ENCODE results near the gene ZNF865.

Gene ZNF865

GRCh38 chr19:55598719-55599467, 6.6 kb upstream of the ZNF865 start:
- Histone ChIP-seq H3K4me1 (ENCODE audit: low read length) (peaks cover 7% of the 10 kb centered on the region; the same call in 1 of the 2 replicates), H3K4me3 (ENCODE audit: low read length) (peak overlapping the region; percentile 68), H3K27me3 (replicated peaks; ENCODE audit: insufficient read depth, low read length) (no peaks in the 10 kb centered on the region), H3K79me2 (ENCODE audit: low read length) (0 out of 2 replicates have a peak, but pooled peaks cover 7% of the 10 kb centered on the region), H3F3A (ENCODE audit: insufficient read depth, low read length) (peaks cover 21% of the 10 kb centered on the region), H2AFZ (ENCODE audit: low read length) (peak overlapping the region; percentile 63), H3K4me2 (ENCODE audit: low read depth, low read length) (peak overlapping the region; percentile 48; the same call in 1 of the 2 replicates), H3K9me3 (replicated peaks; ENCODE audit: insufficient read depth, low read length) (no peaks in the 10 kb centered on the region), H3K27ac (ENCODE audit: low read length) (peak overlapping the region; percentile 80), H3K9me2 (replicated peaks; ENCODE audit: insufficient read depth, low read length) (no peaks in the 10 kb centered on the region), H3K9ac (ENCODE audit: low read length) (peak overlapping the region; percentile 89), H3K36me3 (replicated peaks; ENCODE audit: insufficient read depth, low read length) (no peaks in the 10 kb centered on the region), H4K20me1 (ENCODE audit: insufficient read depth, low read length) (no peaks in the 10 kb centered on the region)
- TF ChIP-seq EZH2 (optimal IDR thresholded peaks at IDR 0.05; ENCODE audit: low read depth, low read length) (no peak), CTCF (IDR thresholded peaks at IDR 0.05; ENCODE audit: low read length) (no peak), EZH2phosphoT487 (IDR thresholded peaks at IDR 0.05; ENCODE audit: low read length) (no peak)
- DNase-seq: peak; percentile 88

GRCh38 chr19:55599468-55599841, 6.0 kb upstream of the ZNF865 start, which contains the start of gene FIZ1:
Gene FIZ1 (minus strand): TSS chr19:55599517. CDS start chr19:55597865, 1,652 bp downstream.
- Histone ChIP-seq H3K9me2 (replicated peaks; ENCODE audit: insufficient read depth, low read length) (no peaks in the 10 kb centered on the region), H3K4me3 (ENCODE audit: low read length) (peak within 1 kb of the TSS; percentile 68), H3K36me3 (replicated peaks; ENCODE audit: insufficient read depth, low read length) (no peaks in the 10 kb centered on the region), H3K79me2 (ENCODE audit: low read length) (0 out of 2 replicates have a peak, but pooled peaks cover 7% of the 10 kb centered on the region), H3K4me1 (ENCODE audit: low read length) (peaks cover 8% of the 10 kb centered on the region; the same call in 1 of the 2 replicates), H3K27me3 (replicated peaks; ENCODE audit: insufficient read depth, low read length) (no peaks in the 10 kb centered on the region), H3K4me2 (ENCODE audit: low read depth, low read length) (peak within 1 kb of the TSS; percentile 88), H2AFZ (ENCODE audit: low read length) (peak within 1 kb of the TSS; percentile 63), H3F3A (ENCODE audit: insufficient read depth, low read length) (peaks cover 23% of the 10 kb centered on the region), H3K9me3 (replicated peaks; ENCODE audit: insufficient read depth, low read length) (no peaks in the 10 kb centered on the region), H3K9ac (ENCODE audit: low read length) (peak within 1 kb of the TSS; percentile 89), H4K20me1 (ENCODE audit: insufficient read depth, low read length) (no peaks in the 10 kb centered on the region), H3K27ac (ENCODE audit: low read length) (peak within 1 kb of the TSS; percentile 80)
- peak; percentile 93 for DNase-seq
- TF ChIP-seq CTCF (IDR thresholded peaks at IDR 0.05; ENCODE audit: low read length) (no peak), EZH2phosphoT487 (IDR thresholded peaks at IDR 0.05; ENCODE audit: low read length) (no peak), EZH2 (optimal IDR thresholded peaks at IDR 0.05; ENCODE audit: low read depth, low read length) (no peak)

- H3K79me2 ChIP-seq (ENCODE audit: low read length): 0 out of 2 replicates have a peak, but pooled peaks cover 7% of the 10 kb centered on the region
- peaks cover 12% of the 10 kb centered on the region; the same call in 1 of the 2 replicates for H3K4me1 ChIP-seq (ENCODE audit: low read length)
- peaks cover 29% of the 10 kb centered on the region for H3F3A ChIP-seq (ENCODE audit: insufficient read depth, low read length)
- TF ChIP-seq EZH2phosphoT487 (IDR thresholded peaks at IDR 0.05; ENCODE audit: low read length) (no peak), CTCF (IDR thresholded peaks at IDR 0.05; ENCODE audit: low read length) (no peak), EZH2 (optimal IDR thresholded peaks at IDR 0.05; ENCODE audit: low read depth, low read length) (no peak)
- peak within 1 kb of the TSS; percentile 80 for H3K27ac ChIP-seq (ENCODE audit: low read length)
- peak within 1 kb of the TSS; percentile 88 for H3K4me2 ChIP-seq (ENCODE audit: low read depth, low read length)
- no peaks in the 10 kb centered on the region for H4K20me1 ChIP-seq (ENCODE audit: insufficient read depth, low read length)
- H2AFZ ChIP-seq (ENCODE audit: low read length): peak within 1 kb of the TSS; percentile 63
- DNase-seq: peak; percentile 88
- no peaks in the 10 kb centered on the region for H3K9me2 ChIP-seq (replicated peaks; ENCODE audit: insufficient read depth, low read length)
- H3K27me3 ChIP-seq (replicated peaks; ENCODE audit: insufficient read depth, low read length): no peaks in the 10 kb centered on the region
- peak within 1 kb of the TSS; percentile 68 for H3K4me3 ChIP-seq (ENCODE audit: low read length)
- no peaks in the 10 kb centered on the region for H3K9me3 ChIP-seq (replicated peaks; ENCODE audit: insufficient read depth, low read length)
- no peaks in the 10 kb centered on the region for H3K36me3 ChIP-seq (replicated peaks; ENCODE audit: insufficient read depth, low read length)
- H3K9ac ChIP-seq (ENCODE audit: low read length): peak within 1 kb of the TSS; percentile 89
These were observed 5.4 kb upstream of the ZNF865 start, which contains the start of gene ZNF524 for GRCh38 chr19:55599842-55600661. Gene ZNF524 (plus strand): TSS chr19:55600288. CDS start chr19:55602113, 1,825 bp downstream.
